ENCODE data around the gene SLC5A8. TPM values are rescaled to one million over a fixed set of nuclear protein-coding genes. Genes with fewer than 3 reads are reported as not detected.
"Not testable (repeated sequence)": the region's sequence is repeated elsewhere in the genome, so short reads cannot be mapped to it uniquely, and the experiment has no call there.

Gene SLC5A8
- total RNA-seq, 2 donors from 2014 or later, result not detected

DNA sequence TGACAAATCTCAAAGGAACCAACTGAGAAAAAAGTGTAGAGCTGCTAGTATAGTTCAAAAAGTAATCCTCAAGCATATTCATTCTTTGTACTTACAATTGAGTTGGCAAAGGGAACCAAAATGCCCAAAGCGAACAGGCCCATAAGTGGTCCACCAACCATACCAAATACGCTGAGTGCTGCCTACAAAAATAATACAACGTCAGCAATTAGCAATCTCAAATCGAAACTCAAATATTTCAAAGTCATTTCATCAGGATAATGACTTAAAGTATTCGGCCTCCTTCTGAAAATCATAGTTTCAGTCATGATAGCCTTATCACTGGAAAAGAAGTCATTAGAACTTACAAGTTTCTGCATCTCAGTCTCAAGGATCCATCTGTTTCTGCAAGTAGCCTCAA is 42.0 kb downstream of the SLC5A8 start:
- TF ChIP-seq, protein P1, sequence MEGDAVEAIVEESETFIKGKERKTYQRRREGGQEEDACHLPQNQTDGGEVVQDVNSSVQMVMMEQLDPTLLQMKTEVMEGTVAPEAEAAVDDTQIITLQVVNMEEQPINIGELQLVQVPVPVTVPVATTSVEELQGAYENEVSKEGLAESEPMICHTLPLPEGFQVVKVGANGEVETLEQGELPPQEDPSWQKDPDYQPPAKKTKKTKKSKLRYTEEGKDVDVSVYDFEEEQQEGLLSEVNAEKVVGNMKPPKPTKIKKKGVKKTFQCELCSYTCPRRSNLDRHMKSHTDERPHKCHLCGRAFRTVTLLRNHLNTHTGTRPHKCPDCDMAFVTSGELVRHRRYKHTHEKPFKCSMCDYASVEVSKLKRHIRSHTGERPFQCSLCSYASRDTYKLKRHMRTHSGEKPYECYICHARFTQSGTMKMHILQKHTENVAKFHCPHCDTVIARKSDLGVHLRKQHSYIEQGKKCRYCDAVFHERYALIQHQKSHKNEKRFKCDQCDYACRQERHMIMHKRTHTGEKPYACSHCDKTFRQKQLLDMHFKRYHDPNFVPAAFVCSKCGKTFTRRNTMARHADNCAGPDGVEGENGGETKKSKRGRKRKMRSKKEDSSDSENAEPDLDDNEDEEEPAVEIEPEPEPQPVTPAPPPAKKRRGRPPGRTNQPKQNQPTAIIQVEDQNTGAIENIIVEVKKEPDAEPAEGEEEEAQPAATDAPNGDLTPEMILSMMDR (IDR thresholded peaks at IDR 0.05), result no peak
- H3K27me3 ChIP-seq, result no peaks in the 10 kb centered on the region

DNA sequence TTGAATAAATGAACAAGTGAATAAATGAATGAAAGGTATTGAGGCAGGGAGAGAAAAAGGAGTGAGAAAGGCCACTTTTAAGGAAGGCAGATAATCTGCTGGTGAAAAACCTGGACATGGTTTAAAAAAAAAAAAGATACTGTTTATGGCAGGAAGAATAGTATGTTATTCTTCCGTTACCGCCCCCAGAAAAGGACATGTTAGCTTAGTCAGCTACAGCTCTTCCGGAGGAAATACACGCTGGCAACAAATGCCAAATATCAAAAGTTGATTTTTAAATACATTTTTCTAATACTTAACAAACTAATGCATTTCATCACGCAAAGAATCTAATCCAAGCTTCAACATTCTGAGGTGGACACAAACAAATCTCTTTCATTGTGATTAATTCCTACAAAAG is 43.2 kb downstream of the SLC5A8 start:
- no peaks in the 10 kb centered on the region for H3K9me3 ChIP-seq
- TF ChIP-seq, protein P1 (IDR thresholded peaks at IDR 0.05), result no peak
- DNase-seq (ENCODE audit: low spot score), result no peak
- H3K4me3 ChIP-seq, result no peak overlapping the region
- no peaks in the 10 kb centered on the region for H3K36me3 ChIP-seq
- no peaks in the 10 kb centered on the region for H3K4me1 ChIP-seq
- no peaks in the 10 kb centered on the region for H3K27me3 ChIP-seq
- H3K27ac ChIP-seq, result no peak overlapping the region

More for the DNA sequence above, 42.0 kb downstream of the SLC5A8 start:
- DNase-seq (ENCODE audit: low spot score), result no peak
- Histone ChIP-seq H3K4me3 (no peak overlapping the region), H3K9me3 (no peaks in the 10 kb centered on the region), H3K36me3 (no peaks in the 10 kb centered on the region), H3K27ac (no peak overlapping the region), H3K4me1 (no peaks in the 10 kb centered on the region)

DNA sequence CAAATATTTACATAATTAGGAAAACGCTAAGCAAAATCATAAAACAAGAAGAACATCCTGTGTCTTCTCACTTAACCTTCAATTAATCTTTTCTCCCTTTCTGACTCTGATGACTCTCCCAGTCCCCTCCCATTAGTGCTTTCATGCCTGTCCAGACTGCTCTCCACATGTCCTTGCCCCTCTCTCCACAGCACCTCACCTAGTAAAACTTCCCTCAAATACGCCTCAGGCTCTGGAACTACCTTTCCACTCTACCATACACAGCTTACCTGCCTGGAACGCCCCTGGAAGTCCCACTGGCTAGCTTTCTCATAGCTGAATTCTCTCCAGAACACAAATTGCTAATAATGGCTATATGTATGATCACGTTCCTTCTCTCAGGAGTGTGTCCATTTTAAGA is 44.7 kb downstream of the SLC5A8 start:
- Histone ChIP-seq H3K9me3 (no peaks in the 10 kb centered on the region), H3K4me3 (no peak overlapping the region), H3K36me3 (no peaks in the 10 kb centered on the region), H3K4me1 (no peaks in the 10 kb centered on the region), H3K27me3 (no peaks in the 10 kb centered on the region), H3K27ac (no peak overlapping the region)
- DNase-seq (ENCODE audit: low spot score), result no peak
- TF ChIP-seq, protein P1 (IDR thresholded peaks at IDR 0.05), result no peak

DNA sequence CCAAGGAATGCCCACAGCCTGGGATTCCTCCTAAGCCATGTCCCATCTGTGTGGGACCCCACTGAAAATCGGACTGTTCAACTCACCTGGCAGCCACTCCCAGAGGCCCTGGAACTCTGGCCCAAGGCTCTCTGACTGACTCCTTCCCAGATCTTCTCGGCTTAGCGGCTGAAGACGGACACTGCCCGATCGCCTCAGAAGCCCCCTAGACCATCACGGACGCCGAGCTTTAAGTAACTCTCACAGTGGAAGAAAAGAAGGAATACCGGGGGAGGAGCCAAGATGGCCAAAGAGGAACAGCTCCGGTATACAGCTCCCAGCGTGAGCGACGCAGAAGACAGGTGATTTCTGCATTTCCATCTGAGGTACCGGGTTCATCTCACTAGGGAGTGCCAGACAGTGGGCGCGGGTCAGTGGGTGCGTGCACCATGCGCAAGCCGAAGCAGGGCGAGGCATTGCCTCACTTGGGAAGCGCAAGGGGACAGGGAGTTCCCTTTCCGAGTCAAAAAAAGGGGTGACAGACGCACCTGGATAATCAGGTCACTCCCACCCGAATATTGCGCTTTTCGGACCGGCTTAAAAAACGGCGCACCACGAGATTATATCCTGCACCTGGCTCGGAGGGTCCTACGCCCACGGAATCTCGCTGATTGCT is 64.1 kb downstream of the SLC5A8 start:
- H3K4me1 ChIP-seq; H3K27me3 ChIP-seq; H3K27ac ChIP-seq; H3K9me3 ChIP-seq; DNase-seq (ENCODE audit: low spot score); H3K36me3 ChIP-seq; H3K4me3 ChIP-seq: not testable (repeated sequence)

DNA sequence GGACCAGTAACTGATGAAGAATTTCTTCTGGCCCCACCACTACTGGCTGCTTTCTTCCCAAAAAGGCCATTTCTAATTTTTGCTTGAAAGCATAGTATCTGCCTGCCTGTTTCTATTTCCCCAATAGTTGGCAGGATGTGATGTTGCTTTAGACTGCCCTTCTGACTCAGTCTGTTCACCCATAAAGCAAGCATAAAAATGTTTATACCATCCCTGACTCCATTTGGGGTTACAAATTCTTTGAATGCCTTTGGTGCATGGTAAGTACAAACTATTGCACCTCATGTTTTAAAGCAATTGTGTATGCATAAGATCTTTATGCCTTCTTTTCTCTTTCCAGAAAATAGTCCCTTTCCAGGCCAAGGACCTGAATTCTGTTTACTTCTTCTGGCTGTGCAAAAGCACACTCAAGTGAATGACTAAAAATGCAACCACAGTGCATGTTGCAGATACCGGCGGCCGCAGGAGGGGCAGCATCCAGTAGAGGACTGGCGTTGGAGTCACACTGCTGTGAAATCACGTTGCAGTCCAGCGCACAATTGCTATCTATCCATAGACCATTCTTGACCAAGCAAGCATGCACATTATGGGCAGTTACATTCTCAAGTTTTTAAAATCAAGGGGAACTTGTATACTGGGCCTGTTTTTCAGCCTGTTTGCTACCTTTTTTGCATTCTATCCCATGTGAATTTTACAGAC is 82.4 kb downstream of the SLC5A8 start:
- H3K9me3 ChIP-seq, result no peaks in the 10 kb centered on the region
- no peaks in the 10 kb centered on the region for H3K27me3 ChIP-seq
- no peak overlapping the region for H3K27ac ChIP-seq
- TF ChIP-seq, protein P1 (IDR thresholded peaks at IDR 0.05), result no peak
- DNase-seq (ENCODE audit: low spot score), result no peak
- no peak overlapping the region for H3K4me3 ChIP-seq
- H3K36me3 ChIP-seq, result no peaks in the 10 kb centered on the region
- no peaks in the 10 kb centered on the region for H3K4me1 ChIP-seq

DNA sequence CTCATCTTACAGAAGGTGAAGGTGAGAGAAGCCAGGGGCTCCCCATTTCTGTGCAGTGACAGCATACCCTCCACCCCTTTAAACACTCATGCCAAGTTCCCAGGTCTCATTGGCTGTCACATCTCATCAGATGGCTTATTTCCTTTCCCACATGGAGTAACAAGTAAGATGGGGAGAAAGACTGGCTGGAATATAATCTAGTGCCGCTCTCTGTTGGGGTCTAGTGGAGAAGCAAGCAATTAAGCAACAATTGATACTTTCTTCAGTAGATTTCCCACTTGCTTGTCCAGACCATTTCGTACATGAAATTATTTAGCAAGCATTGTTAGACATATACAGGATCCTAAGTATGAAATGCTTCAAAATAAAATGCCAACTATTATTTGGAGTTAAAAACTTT is 92.2 kb downstream of the SLC5A8 start:
- Histone ChIP-seq H3K27ac (no peak overlapping the region), H3K9me3 (no peaks in the 10 kb centered on the region), H3K4me3 (no peak overlapping the region), H3K4me1 (no peaks in the 10 kb centered on the region), H3K36me3 (no peaks in the 10 kb centered on the region), H3K27me3 (no peaks in the 10 kb centered on the region)
- TF ChIP-seq, protein P1 (IDR thresholded peaks at IDR 0.05), result no peak
- DNase-seq (ENCODE audit: low spot score), result no peak

Measured in right atrium auricular region (tissue), 2 donors.